HuH-7 (cell line): ENCODE results near the gene MAP3K6.
"Not testable (repeated sequence)": the region's sequence is repeated elsewhere in the genome, so short reads cannot be mapped to it uniquely, and the experiment has no call there.

Experiments
- DNase-seq: peaks from one replicate; pipeline ENCODE4 v3.0.0; 2011; ENCODE audit warnings: low spot score

The MAP3K6 gene

GRCh38 chr1:27366411-27367159 lies at the start of gene MAP3K6:
Gene MAP3K6, minus strand, starts transcription at chr1:27366961. Its CDS starts 364 bp downstream, at chr1:27366597.
- peak; percentile 86 for DNase-seq

- no peak for DNase-seq
These were observed 47.3 kb upstream of the MAP3K6 start for GRCh38 chr1:27414091-27414490.

GRCh38 chr1:27413004-27413403 lies 46.2 kb upstream of the MAP3K6 start:
- no peak for DNase-seq

GRCh38 chr1:27412502-27412901 lies 45.7 kb upstream of the MAP3K6 start:
- no peak for DNase-seq

GRCh38 chr1:27410709-27411108 lies 43.9 kb upstream of the MAP3K6 start:
- no peak for DNase-seq

GRCh38 chr1:27409669-27410068 lies 42.9 kb upstream of the MAP3K6 start:
- no peak for DNase-seq

GRCh38 chr1:27408151-27408550 lies 41.4 kb upstream of the MAP3K6 start:
- DNase-seq = no peak

GRCh38 chr1:27406791-27407190 lies 40.0 kb upstream of the MAP3K6 start:
- DNase-seq = not testable (repeated sequence)

GRCh38 chr1:27406362-27406680 lies 39.6 kb upstream of the MAP3K6 start:
- DNase-seq = no peak

GRCh38 chr1:27405598-27406361 lies 39.0 kb upstream of the MAP3K6 start:
- DNase-seq = not testable (repeated sequence)

- DNase-seq = no peak
These were observed 38.3 kb upstream of the MAP3K6 start for GRCh38 chr1:27405074-27405473.

GRCh38 chr1:27403931-27404330 lies 37.2 kb upstream of the MAP3K6 start:
- DNase-seq = no peak

GRCh38 chr1:27403065-27403726 lies 36.4 kb upstream of the MAP3K6 start:
- no peak for DNase-seq

- DNase-seq = peak; percentile 47
These were observed 35.6 kb upstream of the MAP3K6 start for GRCh38 chr1:27402349-27402754.

- DNase-seq = no peak
These were observed 34.2 kb upstream of the MAP3K6 start for GRCh38 chr1:27400963-27401341.

- DNase-seq = no peak
These were observed 33.6 kb upstream of the MAP3K6 start for GRCh38 chr1:27400082-27400962.

GRCh38 chr1:27399251-27400025 lies 32.7 kb upstream of the MAP3K6 start:
- no peak for DNase-seq

- no peak for DNase-seq
These were observed 31.8 kb upstream of the MAP3K6 start for GRCh38 chr1:27398405-27399149.

- no peak for DNase-seq
These were observed 31.0 kb upstream of the MAP3K6 start for GRCh38 chr1:27397749-27398148.

- no peak for DNase-seq
These were observed 30.3 kb upstream of the MAP3K6 start for GRCh38 chr1:27397110-27397509.
